ENCODE results near the gene DCTPP1. TPM values are rescaled to one million over a fixed set of nuclear protein-coding genes. Genes with fewer than 3 reads are reported as not detected.

DCTPP1 gene
- total and polyA plus RNA-seq, 2 of the 4 experiments (the other 2 are of a cell fraction), result 24.9 to 45.5 TPM

DNA sequence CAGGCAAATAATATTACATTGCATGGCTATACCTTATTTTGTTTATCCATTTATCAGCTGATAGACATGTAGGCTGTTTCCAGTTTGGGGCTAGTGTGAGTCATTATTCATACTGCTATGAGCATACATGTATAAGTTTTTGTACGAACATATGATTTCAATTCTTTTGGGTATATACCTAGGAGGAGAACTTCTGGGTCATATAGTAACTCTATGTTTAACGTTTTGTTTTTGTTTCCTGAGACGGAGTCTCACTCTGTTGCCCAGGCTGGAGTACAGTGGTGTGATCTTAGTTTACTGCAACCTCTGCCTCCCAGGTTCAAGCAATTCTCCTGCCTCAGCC, 40.3 kb upstream of the DCTPP1 start:
- Histone ChIP-seq H3K14ac (replicated peaks; ENCODE audit: low read depth, low read length) (no peak overlapping the region), H2BK20ac (ENCODE audit: low read depth, low read length) (no peak overlapping the region), H3K9ac (ENCODE audit: low read depth, low read length) (no peak overlapping the region), H2AK5ac (ENCODE audit: low read depth, low read length) (no peak overlapping the region), H3K18ac (ENCODE audit: low read depth, low read length) (no peak overlapping the region), H3K56ac (ENCODE audit: extremely low read depth, insufficient read depth, low read length) (no peak overlapping the region), H2BK5ac (ENCODE audit: low read depth, low read length, poor library complexity, severe bottlenecking) (no peak overlapping the region), H2AFZ (replicated peaks; ENCODE audit: low read length, poor library complexity) (no peak overlapping the region), H3K36me3 (ENCODE audit: control insufficient read depth, insufficient read depth, low read length) (no peaks in the 10 kb centered on the region), H2BK15ac (ENCODE audit: low read depth, low read length) (no peak overlapping the region), H3K79me1 (ENCODE audit: low read depth in 1 of 2, low read length in 2 of 2) (no peaks in the 10 kb centered on the region), H3K27ac (ENCODE audit: insufficient read depth, low read length) (no peak overlapping the region), H3K23ac (ENCODE audit: low read depth, low read length) (no peak overlapping the region), H3K4me3 (ENCODE audit: insufficient read depth, low read depth, low read length) (no peak overlapping the region), H3K4ac (ENCODE audit: low read depth, low read length) (no peak overlapping the region), H3K4me2 (ENCODE audit: low read depth, low read length) (no peak overlapping the region), H2AK9ac (replicated peaks; ENCODE audit: low read depth, low read length, poor library complexity) (no peak overlapping the region), H3K27me3 (ENCODE audit: control insufficient read depth, insufficient read depth, low read length) (peaks cover 29% of the 10 kb centered on the region), H4K5ac (ENCODE audit: low read depth, low read length) (no peak overlapping the region), H4K8ac (ENCODE audit: low read depth in 2 of 2, low read length in 2 of 2) (no peak overlapping the region), H3K9me3 (ENCODE audit: control insufficient read depth, insufficient read depth, low read length) (no peaks in the 10 kb centered on the region), H4K20me1 (ENCODE audit: insufficient read depth, low read length) (no peaks in the 10 kb centered on the region), H3K4me1 (ENCODE audit: control insufficient read depth, insufficient read depth, low read length) (no peaks in the 10 kb centered on the region), H4K91ac (ENCODE audit: insufficient read depth, low read depth, low read length) (no peak overlapping the region), H2BK120ac (ENCODE audit: low read depth, low read length) (no peak overlapping the region), H3K9me1 (ENCODE audit: insufficient read depth, low read length) (no peaks in the 10 kb centered on the region)
- ChIA-PET CTCF (interaction anchor here (0.5 kb wide), 1 partner anchor 9 kb away, joined by 4 read pairs; no protein-coding TSS in a partner anchor), POLR2A (ENCODE audit: unreplicated experiment) (no interaction called here)
- in situ Hi-C loops (cut with MboI; ENCODE audit: low sequenced_read_pairs), result no loop called here
- no peak for ATAC-seq (ENCODE audit: low read depth)
- no peak for DNase-seq
- dilution Hi-C loops (cut with HindIII; ENCODE audit: low sequenced_read_pairs, unreplicated experiment), result no loop called here
- no TSS peak for BruUV-seq (replicated peaks)
- no peak for TF ChIP-seq SMC3 (IDR thresholded peaks at IDR 0.05; ENCODE audit: low read depth, low read length)
- TF ChIP-seq MAFK (IDR thresholded peaks at IDR 0.05; ENCODE audit: low read depth, low read length), result no peak
- TF ChIP-seq NFE2L2 (IDR thresholded peaks at IDR 0.05; ENCODE audit: low read depth, low read length), result no peak
- TF ChIP-seq POLR2A (IDR thresholded peaks at IDR 0.05; ENCODE audit: low read depth, low read length), result no peak
- no peak for TF ChIP-seq CHD1 (IDR thresholded peaks at IDR 0.05; ENCODE audit: low read depth, low read length)
- TF ChIP-seq, protein P1, sequence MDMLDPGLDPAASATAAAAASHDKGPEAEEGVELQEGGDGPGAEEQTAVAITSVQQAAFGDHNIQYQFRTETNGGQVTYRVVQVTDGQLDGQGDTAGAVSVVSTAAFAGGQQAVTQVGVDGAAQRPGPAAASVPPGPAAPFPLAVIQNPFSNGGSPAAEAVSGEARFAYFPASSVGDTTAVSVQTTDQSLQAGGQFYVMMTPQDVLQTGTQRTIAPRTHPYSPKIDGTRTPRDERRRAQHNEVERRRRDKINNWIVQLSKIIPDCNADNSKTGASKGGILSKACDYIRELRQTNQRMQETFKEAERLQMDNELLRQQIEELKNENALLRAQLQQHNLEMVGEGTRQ (IDR thresholded peaks at IDR 0.05; ENCODE audit: low read depth, low read length), result no peak
- no peak for TF ChIP-seq RFX5 (IDR thresholded peaks at IDR 0.05; ENCODE audit: low read depth, low read length)
- no peak for TF ChIP-seq RCOR1 (IDR thresholded peaks at IDR 0.05; ENCODE audit: insufficient replicate concordance, low read length)
- TF ChIP-seq FOS (IDR thresholded peaks at IDR 0.05; ENCODE audit: low read depth, low read length), result no peak
- TF ChIP-seq CEBPB (IDR thresholded peaks at IDR 0.05; ENCODE audit: low read depth, low read length), result no peak
- TF ChIP-seq, protein P2, sequence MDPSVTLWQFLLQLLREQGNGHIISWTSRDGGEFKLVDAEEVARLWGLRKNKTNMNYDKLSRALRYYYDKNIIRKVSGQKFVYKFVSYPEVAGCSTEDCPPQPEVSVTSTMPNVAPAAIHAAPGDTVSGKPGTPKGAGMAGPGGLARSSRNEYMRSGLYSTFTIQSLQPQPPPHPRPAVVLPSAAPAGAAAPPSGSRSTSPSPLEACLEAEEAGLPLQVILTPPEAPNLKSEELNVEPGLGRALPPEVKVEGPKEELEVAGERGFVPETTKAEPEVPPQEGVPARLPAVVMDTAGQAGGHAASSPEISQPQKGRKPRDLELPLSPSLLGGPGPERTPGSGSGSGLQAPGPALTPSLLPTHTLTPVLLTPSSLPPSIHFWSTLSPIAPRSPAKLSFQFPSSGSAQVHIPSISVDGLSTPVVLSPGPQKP (IDR thresholded peaks at IDR 0.05; ENCODE audit: borderline replicate concordance, low read depth, low read length), result no peak
- no peak for TF ChIP-seq RAD21 (IDR thresholded peaks at IDR 0.05; ENCODE audit: low read length)
- TF ChIP-seq, protein P3, sequence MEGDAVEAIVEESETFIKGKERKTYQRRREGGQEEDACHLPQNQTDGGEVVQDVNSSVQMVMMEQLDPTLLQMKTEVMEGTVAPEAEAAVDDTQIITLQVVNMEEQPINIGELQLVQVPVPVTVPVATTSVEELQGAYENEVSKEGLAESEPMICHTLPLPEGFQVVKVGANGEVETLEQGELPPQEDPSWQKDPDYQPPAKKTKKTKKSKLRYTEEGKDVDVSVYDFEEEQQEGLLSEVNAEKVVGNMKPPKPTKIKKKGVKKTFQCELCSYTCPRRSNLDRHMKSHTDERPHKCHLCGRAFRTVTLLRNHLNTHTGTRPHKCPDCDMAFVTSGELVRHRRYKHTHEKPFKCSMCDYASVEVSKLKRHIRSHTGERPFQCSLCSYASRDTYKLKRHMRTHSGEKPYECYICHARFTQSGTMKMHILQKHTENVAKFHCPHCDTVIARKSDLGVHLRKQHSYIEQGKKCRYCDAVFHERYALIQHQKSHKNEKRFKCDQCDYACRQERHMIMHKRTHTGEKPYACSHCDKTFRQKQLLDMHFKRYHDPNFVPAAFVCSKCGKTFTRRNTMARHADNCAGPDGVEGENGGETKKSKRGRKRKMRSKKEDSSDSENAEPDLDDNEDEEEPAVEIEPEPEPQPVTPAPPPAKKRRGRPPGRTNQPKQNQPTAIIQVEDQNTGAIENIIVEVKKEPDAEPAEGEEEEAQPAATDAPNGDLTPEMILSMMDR (conservative IDR thresholded peaks at IDR 0.05; ENCODE audit: low read depth, low read length), result no peak
- TF ChIP-seq BHLHE40 (IDR thresholded peaks at IDR 0.05; ENCODE audit: low read depth, low read length), result no peak
- WGBS, 2 experiments (ENCODE audit: extremely low coverage in 2 of 2, insufficient read length in 1 of 2), result no CpG with 5 or more reads among the region's 3 CpGs
- intact Hi-C loops (cut with micrococcal nuclease), result no loop called here
